ENCODE measurements around the gene PILRA.

PILRA gene

DNA sequence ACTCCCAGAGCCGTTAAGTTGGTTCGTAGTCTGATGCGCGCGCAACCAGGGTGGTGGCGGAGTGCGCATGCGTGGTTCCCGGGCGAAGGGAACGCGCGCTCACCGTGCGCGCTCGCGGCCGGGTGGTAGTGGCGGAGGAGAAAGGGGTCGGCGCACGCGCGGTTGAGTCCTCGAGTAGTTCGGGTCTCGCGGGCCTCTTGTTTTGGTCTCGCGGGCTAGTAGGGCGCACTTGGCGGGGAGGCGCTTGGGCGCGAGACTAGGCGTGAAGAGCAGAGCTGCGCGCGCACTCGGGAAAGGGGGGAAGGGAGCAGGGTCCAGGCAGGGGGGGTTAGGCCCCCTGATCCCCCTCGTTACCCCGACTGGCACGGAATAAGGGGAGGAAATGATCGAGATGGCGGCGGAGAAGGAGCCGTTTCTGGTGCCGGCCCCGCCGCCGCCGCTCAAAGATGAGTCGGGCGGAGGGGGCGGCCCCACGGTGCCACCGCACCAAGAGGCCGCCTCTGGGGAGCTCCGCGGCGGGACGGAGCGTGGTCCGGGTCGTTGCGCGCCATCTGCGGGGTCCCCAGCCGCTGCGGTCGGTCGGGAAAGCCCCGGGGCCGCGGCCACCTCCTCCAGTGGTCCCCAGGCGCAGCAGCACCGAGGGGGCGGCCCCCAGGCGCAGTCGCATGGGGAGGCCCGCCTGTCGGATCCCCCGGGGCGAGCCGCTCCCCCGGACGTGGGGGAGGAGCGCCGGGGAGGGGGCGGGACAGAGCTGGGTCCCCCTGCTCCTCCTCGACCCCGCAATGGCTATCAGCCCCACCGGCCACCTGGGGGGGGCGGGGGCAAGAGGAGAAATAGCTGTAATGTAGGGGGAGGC is 56.6 kb downstream of the PILRA start, which contains the start of gene MEPCE:
Gene MEPCE (plus strand): TSS at position 195 of the 856 bp plus-strand sequence. CDS start 188 bp downstream, at position 383.
- TF ChIP-seq, protein P1, sequence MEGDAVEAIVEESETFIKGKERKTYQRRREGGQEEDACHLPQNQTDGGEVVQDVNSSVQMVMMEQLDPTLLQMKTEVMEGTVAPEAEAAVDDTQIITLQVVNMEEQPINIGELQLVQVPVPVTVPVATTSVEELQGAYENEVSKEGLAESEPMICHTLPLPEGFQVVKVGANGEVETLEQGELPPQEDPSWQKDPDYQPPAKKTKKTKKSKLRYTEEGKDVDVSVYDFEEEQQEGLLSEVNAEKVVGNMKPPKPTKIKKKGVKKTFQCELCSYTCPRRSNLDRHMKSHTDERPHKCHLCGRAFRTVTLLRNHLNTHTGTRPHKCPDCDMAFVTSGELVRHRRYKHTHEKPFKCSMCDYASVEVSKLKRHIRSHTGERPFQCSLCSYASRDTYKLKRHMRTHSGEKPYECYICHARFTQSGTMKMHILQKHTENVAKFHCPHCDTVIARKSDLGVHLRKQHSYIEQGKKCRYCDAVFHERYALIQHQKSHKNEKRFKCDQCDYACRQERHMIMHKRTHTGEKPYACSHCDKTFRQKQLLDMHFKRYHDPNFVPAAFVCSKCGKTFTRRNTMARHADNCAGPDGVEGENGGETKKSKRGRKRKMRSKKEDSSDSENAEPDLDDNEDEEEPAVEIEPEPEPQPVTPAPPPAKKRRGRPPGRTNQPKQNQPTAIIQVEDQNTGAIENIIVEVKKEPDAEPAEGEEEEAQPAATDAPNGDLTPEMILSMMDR (IDR thresholded peaks at IDR 0.05; ENCODE audit: insufficient read depth, missing control alignments): no peak
- no peak for FAIRE-seq
- peak; percentile 95 for DNase-seq (ENCODE audit: insufficient read length, low spot score)

DNA sequence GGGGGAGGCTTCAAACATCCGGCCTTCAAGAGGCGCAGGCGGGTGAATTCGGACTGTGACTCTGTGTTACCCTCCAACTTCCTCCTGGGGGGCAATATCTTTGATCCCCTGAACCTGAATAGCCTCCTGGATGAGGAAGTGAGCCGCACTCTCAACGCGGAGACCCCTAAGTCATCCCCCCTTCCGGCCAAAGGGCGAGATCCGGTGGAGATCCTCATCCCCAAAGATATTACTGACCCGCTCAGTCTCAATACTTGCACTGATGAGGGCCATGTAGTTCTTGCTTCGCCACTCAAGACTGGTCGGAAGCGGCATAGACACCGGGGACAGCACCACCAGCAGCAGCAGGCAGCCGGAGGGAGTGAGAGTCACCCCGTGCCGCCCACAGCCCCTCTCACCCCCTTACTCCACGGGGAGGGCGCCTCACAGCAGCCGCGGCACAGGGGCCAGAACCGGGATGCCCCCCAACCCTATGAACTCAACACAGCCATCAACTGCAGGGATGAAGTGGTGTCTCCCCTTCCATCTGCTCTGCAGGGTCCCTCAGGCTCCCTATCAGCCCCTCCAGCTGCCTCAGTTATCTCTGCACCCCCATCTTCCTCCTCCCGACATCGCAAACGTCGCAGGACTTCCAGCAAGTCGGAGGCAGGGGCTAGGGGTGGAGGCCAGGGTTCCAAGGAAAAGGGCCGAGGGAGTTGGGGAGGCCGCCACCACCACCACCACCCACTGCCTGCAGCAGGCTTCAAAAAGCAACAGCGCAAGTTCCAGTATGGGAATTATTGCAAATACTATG is 57.4 kb downstream of the PILRA start:
- TF ChIP-seq, protein P1 (IDR thresholded peaks at IDR 0.05; ENCODE audit: insufficient read depth, missing control alignments): no peak
- FAIRE-seq: no peak
- DNase-seq (ENCODE audit: insufficient read length, low spot score): no peak

DNA sequence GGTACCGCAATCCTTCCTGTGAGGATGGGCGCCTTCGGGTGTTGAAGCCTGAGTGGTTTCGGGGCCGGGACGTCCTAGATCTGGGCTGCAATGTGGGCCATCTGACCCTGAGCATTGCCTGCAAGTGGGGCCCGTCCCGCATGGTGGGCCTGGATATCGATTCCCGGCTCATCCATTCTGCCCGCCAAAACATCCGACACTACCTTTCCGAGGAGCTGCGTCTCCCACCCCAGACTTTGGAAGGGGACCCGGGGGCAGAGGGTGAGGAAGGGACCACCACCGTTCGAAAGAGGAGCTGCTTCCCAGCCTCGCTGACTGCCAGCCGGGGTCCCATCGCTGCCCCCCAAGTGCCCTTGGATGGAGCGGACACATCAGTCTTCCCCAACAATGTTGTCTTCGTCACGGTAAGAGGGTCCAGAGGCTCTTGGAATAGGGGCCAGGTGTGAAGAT is 58.0 kb downstream of the PILRA start:
- DNase-seq (ENCODE audit: insufficient read length, low spot score): no peak
- TF ChIP-seq, protein P1 (IDR thresholded peaks at IDR 0.05; ENCODE audit: insufficient read depth, missing control alignments): no peak
- FAIRE-seq: no peak

DNA sequence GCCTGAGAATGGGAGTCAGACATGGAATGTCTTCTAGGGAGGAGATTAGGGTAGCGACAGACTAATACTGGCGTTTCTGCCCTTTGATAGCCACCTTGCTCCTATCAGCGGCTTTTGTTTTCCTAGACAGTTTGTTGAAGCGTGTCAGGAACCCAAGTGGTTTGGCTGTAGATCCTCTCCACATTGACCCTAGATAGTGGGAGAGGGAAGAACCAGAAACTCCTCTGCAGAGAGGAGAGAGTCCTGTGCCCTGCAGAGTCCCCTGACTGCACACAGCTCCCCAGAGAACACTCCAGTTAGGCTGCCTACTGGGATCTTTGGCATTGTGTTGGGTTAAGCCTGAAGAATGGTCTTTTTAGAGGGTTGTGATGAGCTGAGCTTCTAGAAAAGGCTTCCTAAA is 58.8 kb downstream of the PILRA start:
- FAIRE-seq (no peak), DNase-seq (ENCODE audit: insufficient read length, low spot score) (no peak)
- TF ChIP-seq, protein P1 (IDR thresholded peaks at IDR 0.05; ENCODE audit: insufficient read depth, missing control alignments): no peak

DNA sequence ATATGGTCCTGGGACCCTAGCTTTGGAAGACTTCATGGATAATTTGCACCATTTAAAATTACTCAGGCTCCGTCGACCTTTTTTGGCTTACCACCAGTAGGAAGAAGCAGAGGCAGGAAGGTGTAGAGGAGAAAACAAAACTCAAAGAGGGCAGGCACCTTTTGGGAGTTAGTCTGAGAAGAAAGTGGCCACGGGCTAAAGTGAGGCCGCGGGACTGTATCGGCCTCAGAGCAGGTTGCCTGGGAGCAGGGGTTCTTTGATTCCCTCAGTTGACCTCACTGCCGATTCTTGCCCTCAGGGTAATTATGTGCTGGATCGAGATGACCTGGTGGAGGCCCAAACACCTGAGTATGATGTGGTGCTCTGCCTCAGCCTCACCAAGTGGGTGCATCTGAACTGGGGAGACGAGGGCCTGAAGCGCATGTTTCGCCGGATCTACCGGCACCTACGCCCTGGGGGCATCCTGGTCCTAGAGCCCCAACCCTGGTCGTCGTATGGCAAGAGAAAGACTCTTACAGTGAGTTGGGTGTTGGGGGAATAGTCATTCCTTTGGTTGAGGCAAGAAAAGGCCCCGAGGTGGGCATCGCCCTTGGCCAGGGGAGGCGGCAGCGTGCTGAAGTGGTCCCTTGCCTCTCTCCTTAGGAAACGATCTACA is 59.5 kb downstream of the PILRA start:
- DNase-seq (ENCODE audit: insufficient read length, low spot score) (no peak), FAIRE-seq (no peak)
- TF ChIP-seq, protein P1 (IDR thresholded peaks at IDR 0.05; ENCODE audit: insufficient read depth, missing control alignments): no peak

DNA sequence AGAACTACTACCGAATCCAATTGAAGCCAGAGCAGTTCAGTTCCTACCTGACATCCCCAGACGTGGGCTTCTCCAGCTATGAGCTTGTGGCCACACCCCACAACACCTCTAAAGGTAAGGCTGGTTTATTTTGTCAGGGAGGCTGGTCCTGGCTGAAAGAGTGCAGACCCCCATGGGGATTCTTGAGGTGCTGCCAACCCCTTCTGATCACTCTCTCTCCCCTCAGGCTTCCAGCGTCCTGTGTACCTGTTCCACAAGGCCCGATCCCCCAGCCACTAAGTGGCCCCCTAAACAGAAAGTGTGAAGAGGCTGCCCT is 59.9 kb downstream of the PILRA start:
- FAIRE-seq: no peak
- TF ChIP-seq, protein P1 (IDR thresholded peaks at IDR 0.05; ENCODE audit: insufficient read depth, missing control alignments): no peak
- DNase-seq (ENCODE audit: insufficient read length, low spot score): no peak
